Nephron progenitor cell (in vitro differentiated cells): ENCODE data around the gene MINDY2.

Experiments
- DNase-seq: peaks from one replicate; pipeline ENCODE4 v3.0.0; 2021
- H3K27ac Mint-ChIP-seq: 2 replicates; pipeline ENCODE4 v1.8.0; 2021; ENCODE audit warnings: mild to moderate bottlenecking, moderate library complexity, mixed read lengths
- H3K27me3 Mint-ChIP-seq: 2 replicates; pipeline ENCODE4 v1.8.0; 2021; ENCODE audit warnings: mild to moderate bottlenecking, low read depth, mixed read lengths; ENCODE audit not compliant: poor library complexity
- H3K36me3 Mint-ChIP-seq: 2 replicates; pipeline ENCODE4 v1.8.0; 2021; ENCODE audit warnings: low read depth, mixed read lengths
- H3K4me1 Mint-ChIP-seq: 2 replicates; pipeline ENCODE4 v1.8.0; 2021; ENCODE audit warnings: mixed read lengths
- H3K4me3 Mint-ChIP-seq: 2 replicates; pipeline ENCODE4 v1.8.0; 2021; ENCODE audit warnings: mild to moderate bottlenecking, moderate library complexity, mixed read lengths
- H3K9me3 Mint-ChIP-seq: 2 replicates; pipeline ENCODE4 v1.8.0; 2021; ENCODE audit warnings: mild to moderate bottlenecking, moderate library complexity, mixed read lengths
- TF ChIP-seq, protein P1 (sequence below): fragments of 200-600 bp; sonication (generic); IDR thresholded peaks from 2 replicates; pipeline ENCODE4 v1.5.0; 2021; ENCODE audit warnings: antibody characterized with exemption

MINDY2 gene

DNA sequence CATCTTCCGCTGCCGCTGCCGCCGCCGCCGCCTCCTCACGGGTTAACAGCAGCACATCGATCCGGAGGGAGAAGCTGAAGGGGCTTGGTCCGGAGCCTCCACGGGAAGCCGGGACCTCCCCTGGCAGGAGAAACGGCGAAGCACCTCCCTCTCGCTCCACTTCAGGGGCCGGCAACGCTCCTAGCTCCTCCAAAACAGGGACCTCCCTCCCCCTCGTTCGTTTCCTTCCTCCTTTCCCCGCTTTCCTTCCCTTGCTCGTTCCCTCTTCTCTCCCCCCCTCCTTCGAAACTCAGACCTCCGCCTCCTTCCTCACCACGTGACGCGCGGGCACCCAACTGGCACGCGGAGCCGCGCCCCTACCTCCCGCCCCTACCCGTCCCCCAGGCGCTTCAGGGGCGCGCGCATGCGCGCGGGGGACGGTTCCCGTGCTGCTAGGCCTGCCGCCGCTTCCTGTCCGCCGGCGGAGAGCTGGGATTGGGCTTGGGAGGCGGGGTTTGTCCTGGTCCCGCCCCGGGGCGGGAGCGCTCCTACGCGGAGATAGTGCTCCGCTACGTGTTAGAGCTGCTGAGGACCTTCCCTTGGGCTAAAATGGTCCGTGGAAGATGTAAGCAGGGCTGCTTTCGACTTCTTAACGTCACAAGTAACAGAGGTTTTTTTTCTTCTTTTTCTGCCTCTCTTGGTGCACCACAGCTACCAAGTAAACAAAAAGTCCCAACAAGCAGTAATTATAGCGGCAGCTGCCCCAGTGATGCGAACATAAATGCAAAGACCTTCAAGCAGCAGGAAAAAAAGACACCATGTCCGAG, 21.4 kb upstream of the MINDY2 start, which contains the start of gene ADAM10:
Gene ADAM10, minus strand, starts transcription at position 176 of the 806 bp plus-strand sequence. Its CDS starts 173 bp downstream, at position 3.
- Mint-ChIP-seq H3K4me3 (peak within 1 kb of the TSS; percentile 99), H3K9me3 (no peaks in the 10 kb centered on the region), H3K36me3 (peaks cover 5% of the 10 kb centered on the region), H3K4me1 (peaks cover 39% of the 10 kb centered on the region), H3K27me3 (no peaks in the 10 kb centered on the region), H3K27ac (peak within 1 kb of the TSS; percentile 100)
- DNase-seq: peak; percentile 99
- TF ChIP-seq, protein P1, sequence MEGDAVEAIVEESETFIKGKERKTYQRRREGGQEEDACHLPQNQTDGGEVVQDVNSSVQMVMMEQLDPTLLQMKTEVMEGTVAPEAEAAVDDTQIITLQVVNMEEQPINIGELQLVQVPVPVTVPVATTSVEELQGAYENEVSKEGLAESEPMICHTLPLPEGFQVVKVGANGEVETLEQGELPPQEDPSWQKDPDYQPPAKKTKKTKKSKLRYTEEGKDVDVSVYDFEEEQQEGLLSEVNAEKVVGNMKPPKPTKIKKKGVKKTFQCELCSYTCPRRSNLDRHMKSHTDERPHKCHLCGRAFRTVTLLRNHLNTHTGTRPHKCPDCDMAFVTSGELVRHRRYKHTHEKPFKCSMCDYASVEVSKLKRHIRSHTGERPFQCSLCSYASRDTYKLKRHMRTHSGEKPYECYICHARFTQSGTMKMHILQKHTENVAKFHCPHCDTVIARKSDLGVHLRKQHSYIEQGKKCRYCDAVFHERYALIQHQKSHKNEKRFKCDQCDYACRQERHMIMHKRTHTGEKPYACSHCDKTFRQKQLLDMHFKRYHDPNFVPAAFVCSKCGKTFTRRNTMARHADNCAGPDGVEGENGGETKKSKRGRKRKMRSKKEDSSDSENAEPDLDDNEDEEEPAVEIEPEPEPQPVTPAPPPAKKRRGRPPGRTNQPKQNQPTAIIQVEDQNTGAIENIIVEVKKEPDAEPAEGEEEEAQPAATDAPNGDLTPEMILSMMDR: no peak

DNA sequence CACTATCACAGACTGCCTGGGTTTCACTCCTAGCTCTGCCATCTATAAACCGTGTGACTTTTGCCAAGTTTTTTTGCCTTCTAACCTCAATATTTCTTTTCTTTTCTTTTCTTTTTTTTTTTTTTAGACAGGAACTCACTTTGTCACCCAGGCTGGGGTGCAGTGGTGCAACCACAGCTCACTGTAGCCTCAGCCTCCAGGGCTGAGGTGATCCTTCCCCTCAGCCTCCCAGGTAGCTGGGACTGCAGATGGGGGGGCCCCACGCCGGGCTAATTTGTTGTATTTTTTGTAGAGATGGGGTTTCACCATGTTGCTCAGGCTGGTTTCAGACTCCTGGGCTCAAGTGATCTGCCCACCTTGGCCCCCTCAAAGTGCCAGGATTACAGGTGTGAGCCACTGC, 18.4 kb upstream of the MINDY2 start:
- no peak for DNase-seq
- no peaks in the 10 kb centered on the region for H3K9me3 Mint-ChIP-seq
- H3K27ac Mint-ChIP-seq: no peak overlapping the region
- H3K36me3 Mint-ChIP-seq: no peaks in the 10 kb centered on the region
- H3K27me3 Mint-ChIP-seq: no peaks in the 10 kb centered on the region
- no peak overlapping the region for H3K4me3 Mint-ChIP-seq
- TF ChIP-seq, protein P1: no peak
- peaks cover 37% of the 10 kb centered on the region for H3K4me1 Mint-ChIP-seq

DNA sequence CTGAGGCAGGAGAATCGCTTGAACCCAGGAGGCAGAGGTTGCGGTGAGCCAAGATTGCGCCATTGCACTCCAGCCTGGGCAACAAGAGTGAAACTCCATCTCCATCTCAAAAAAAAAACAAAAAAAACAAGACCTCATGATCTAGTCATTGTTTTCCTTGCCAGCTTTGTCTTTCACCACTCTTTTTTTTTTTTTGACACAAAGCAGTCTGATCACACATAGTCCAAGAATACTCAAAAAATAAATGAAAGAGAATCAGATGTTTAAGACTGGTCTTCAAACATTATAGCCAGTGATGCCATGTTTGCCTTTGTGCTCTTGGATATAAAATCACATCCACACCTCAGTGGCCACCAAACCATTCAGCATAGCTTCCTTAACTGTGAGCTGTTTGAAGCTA, 15.8 kb upstream of the MINDY2 start:
- no peak overlapping the region for H3K4me3 Mint-ChIP-seq
- peaks cover 22% of the 10 kb centered on the region for H3K4me1 Mint-ChIP-seq
- no peaks in the 10 kb centered on the region for H3K27me3 Mint-ChIP-seq
- TF ChIP-seq, protein P1: no peak
- H3K27ac Mint-ChIP-seq: no peak overlapping the region
- no peaks in the 10 kb centered on the region for H3K36me3 Mint-ChIP-seq
- no peak for DNase-seq
- H3K9me3 Mint-ChIP-seq: no peaks in the 10 kb centered on the region

DNA sequence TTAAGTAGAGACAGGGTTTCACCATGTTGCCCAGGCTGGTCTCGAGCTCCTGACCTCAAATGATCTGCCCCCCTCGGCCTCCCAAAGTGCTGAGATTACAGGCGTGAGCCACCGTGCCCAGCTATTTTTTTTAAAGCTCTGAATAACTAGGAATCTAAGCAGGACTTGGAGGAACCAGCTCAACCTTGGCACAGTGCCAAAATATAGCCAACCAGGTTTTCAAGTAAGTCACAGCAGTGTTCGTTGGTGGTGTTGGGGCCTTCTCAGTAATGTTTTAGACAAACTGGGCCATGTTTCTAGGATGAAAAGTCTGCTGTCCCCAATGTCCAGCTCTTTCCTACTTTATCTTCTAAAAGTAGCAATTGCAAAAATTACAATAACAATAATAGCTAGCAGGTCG, 15.1 kb upstream of the MINDY2 start:
- Mint-ChIP-seq H3K27me3 (no peaks in the 10 kb centered on the region), H3K9me3 (no peaks in the 10 kb centered on the region), H3K4me1 (peaks cover 17% of the 10 kb centered on the region), H3K36me3 (no peaks in the 10 kb centered on the region), H3K27ac (no peak overlapping the region), H3K4me3 (no peak overlapping the region)
- TF ChIP-seq, protein P1: no peak
- DNase-seq: no peak

DNA sequence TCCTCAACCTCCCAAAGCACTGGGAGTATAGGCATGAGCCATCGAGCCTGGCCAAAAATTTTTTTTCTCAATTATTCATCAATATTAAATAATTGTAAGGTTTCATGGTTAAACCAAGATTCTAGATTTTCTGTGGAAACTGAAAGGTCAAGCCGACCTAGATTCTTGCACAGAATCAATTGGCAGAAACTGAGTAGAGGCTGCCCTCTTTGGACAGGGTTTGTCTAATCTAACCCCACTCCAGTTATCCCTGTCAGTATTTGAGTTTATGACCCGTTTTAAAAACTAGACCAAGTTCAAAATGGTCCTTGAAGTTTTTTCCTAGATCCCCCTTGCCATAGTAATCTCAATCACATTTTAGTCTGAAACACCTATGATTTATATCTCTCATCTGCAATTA, 13.0 kb upstream of the MINDY2 start:
- Mint-ChIP-seq H3K4me1 (peaks cover 17% of the 10 kb centered on the region), H3K9me3 (peaks cover 3% of the 10 kb centered on the region), H3K36me3 (no peaks in the 10 kb centered on the region), H3K27ac (no peak overlapping the region), H3K4me3 (no peak overlapping the region), H3K27me3 (no peaks in the 10 kb centered on the region)
- TF ChIP-seq, protein P1: no peak
- no peak for DNase-seq
